ENCODE data around the gene GNAQ.
"Not testable (repeated sequence)": the region's sequence is repeated elsewhere in the genome, so short reads cannot be mapped to it uniquely, and the experiment has no call there.

Gene GNAQ

DNA sequence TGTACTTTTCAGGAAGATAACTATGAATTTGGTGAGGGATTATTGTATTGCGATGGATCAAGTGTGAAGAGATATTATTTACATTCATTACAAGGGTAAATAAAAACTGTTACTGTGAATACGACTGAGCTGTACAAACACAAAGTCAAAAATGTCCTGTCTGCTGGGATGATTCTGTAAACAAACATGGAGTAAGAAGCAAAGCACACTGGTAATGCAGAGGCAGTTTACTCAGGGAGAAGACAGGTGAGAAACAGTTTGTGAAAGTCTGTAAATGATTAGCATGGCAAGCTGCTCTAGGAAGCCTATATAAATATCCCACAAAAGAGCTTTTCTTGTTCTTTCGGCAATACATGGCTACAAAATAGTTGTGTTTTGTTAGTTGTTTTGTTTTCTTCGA lies 268.0 kb downstream of the GNAQ start:
- TF ChIP-seq, protein P1, sequence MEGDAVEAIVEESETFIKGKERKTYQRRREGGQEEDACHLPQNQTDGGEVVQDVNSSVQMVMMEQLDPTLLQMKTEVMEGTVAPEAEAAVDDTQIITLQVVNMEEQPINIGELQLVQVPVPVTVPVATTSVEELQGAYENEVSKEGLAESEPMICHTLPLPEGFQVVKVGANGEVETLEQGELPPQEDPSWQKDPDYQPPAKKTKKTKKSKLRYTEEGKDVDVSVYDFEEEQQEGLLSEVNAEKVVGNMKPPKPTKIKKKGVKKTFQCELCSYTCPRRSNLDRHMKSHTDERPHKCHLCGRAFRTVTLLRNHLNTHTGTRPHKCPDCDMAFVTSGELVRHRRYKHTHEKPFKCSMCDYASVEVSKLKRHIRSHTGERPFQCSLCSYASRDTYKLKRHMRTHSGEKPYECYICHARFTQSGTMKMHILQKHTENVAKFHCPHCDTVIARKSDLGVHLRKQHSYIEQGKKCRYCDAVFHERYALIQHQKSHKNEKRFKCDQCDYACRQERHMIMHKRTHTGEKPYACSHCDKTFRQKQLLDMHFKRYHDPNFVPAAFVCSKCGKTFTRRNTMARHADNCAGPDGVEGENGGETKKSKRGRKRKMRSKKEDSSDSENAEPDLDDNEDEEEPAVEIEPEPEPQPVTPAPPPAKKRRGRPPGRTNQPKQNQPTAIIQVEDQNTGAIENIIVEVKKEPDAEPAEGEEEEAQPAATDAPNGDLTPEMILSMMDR (IDR thresholded peaks at IDR 0.05; ENCODE audit: borderline replicate concordance, insufficient read depth, low read depth, low read length) = no peak
- no peak overlapping the region for H3K4me3 ChIP-seq (ENCODE audit: low read depth, low read length)

DNA sequence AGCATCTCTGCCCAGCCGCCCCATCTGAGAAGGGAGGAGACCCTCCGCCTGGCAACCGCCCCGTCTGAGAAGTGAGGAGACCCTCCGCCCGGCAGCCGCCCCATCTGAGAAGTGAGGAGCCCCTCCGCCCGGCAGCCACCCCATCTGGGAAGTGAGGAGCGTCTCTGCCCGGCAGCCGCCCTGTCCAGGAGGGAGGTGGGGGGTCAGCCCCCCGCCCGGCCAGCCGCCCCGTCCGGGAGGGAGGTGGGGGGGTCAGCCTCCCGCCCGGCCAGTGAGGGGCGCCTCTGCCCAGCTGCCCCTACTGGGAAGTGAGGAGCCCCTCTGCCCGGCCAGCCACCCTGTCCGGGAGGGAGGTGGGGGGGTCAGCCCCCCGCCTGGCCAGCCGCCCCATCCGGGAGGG lies 270.7 kb downstream of the GNAQ start:
- not testable (repeated sequence) for H3K4me3 ChIP-seq (ENCODE audit: low read depth, low read length)

DNA sequence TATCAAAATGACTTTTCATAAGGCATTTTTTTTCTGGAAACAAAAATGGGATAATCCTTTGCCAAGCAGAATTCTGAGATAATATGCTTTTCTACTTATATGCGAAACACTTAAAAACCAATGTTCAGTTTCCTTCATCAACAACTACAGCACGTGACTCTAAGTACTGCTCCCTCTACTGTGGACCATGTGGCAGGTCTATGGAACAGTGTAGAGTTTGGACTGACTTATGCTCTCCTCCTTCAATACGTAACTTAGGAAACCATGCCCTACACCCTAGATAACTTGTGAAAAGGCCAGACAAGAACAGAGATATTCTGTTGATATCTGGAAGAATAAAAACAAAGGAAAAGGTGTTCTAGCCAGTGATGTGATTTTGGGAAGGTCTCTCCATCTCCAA lies 272.2 kb downstream of the GNAQ start:
- TF ChIP-seq, protein P1 (IDR thresholded peaks at IDR 0.05; ENCODE audit: borderline replicate concordance, insufficient read depth, low read depth, low read length) = no peak
- no peak overlapping the region for H3K4me3 ChIP-seq (ENCODE audit: low read depth, low read length)

DNA sequence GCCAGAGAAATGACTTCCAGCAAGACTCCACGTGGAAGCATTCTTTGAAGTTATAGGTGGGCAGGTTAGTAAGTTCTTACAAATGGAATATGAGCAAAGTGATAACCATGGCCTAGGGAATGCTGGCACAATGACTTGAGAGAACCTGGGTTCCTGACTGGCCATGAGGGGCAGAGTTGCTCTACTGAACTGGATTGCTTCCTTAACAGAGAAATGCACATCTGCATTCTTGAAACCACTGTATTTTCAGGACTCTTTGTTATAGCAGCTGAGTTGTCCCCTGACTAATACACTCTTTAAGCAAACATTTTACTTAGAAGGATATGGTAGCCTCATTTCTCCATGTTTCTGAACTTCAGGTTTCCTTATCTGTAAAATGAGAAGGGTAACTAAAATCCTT lies 275.2 kb downstream of the GNAQ start:
- TF ChIP-seq, protein P1 (IDR thresholded peaks at IDR 0.05; ENCODE audit: borderline replicate concordance, insufficient read depth, low read depth, low read length) = peak; percentile 26; the same call in 1 of the 2 replicates
- H3K4me3 ChIP-seq (ENCODE audit: low read depth, low read length) = no peak overlapping the region

DNA sequence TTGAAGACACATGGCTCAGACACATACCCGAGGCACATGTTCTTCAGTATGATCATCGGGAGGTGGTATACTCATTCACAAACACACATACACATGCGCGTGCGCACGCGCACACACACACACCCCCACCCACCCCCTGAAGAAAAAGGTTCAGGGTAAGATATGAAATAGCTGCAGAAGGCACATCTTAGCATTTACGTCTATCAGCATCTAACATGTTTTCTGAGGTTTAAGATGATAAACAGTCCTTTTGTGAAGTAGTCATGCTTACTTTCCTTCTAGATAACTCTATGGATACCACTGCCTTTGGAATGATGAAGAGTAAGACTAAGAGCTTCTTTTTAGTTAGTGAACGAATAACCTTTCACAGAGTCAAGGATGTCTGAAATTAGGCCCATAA lies 278.4 kb downstream of the GNAQ start:
- TF ChIP-seq, protein P1 (IDR thresholded peaks at IDR 0.05; ENCODE audit: borderline replicate concordance, insufficient read depth, low read depth, low read length) = no peak
- H3K4me3 ChIP-seq (ENCODE audit: low read depth, low read length) = no peak overlapping the region

DNA sequence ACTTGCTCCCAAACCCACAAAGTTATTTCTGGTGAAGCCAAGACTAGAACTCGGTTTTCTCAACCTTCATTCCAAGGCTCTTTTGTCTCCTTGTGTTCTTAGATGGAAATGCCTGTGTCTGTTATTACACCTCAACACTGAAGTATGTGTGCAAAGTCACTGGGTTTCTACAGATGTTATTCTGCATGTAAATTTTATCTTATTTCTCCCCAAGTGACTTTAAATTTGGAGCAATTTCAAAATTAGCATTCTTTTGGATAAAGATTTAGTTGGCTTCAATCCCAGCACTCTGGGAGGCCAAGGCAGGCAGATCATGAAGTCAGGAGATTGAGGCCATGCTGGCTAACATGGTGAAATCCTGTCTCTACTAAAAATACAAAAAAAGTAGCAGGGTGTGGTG lies 279.1 kb downstream of the GNAQ start:
- no peak overlapping the region for H3K4me3 ChIP-seq (ENCODE audit: low read depth, low read length)
- TF ChIP-seq, protein P1 (IDR thresholded peaks at IDR 0.05; ENCODE audit: borderline replicate concordance, insufficient read depth, low read depth, low read length) = no peak

- no peak overlapping the region for H3K4me3 ChIP-seq (ENCODE audit: low read depth, low read length)
- TF ChIP-seq, protein P1 (IDR thresholded peaks at IDR 0.05; ENCODE audit: borderline replicate concordance, insufficient read depth, low read depth, low read length) = peak; percentile 33; the same call in 1 of the 2 replicates
Measured at GRCh38 chr9:77751341-77752091, 280.1 kb downstream of the GNAQ start.

All from GM12875 (cell line).